K562 (cell line): ENCODE data around the gene ACTR8. TPM values are rescaled to one million over a fixed set of nuclear protein-coding genes. Genes with fewer than 3 reads are reported as not detected.
A peak's percentile ranks its signal among the peaks of the same experiment; 100 is the strongest.

ENCODE experiments used
- ARID3A ChIP-seq: IDR thresholded peaks from 2 replicates; pipeline ENCODE4 v1.6.1; 2012; ENCODE audit warnings: low read depth, low read length, improper control_type of control experiment, borderline replicate concordance
- CLOCK ChIP-seq: fragments of 250-450 bp; sonication (Bioruptor Pico); IDR thresholded peaks from 2 replicates; pipeline ENCODE4 v1.4.0; 2020; ENCODE audit warnings: mild to moderate bottlenecking, moderate library complexity, borderline replicate concordance
- CREB1 ChIP-seq, 2 experiments: sonication (generic) in 1 of 2; formaldehyde crosslinking in 1 of 2; IDR thresholded peaks; 2 replicates each; pipeline versions ENCODE4 v1.6.1 to v1.8.0; 2012 to 2022; ENCODE audit warnings: inconsistent platforms in 1 of 2, mild to moderate bottlenecking in 1 of 2, missing genetic modification reagents in 1 of 2, moderate library complexity in 1 of 2
- CXXC5 ChIP-seq: fragments of 250-450 bp; sonication (Bioruptor Pico); IDR thresholded peaks from 2 replicates; pipeline ENCODE4 v1.8.0; 2022; ENCODE audit warnings: inconsistent platforms, mild to moderate bottlenecking, moderate library complexity
- FOSL1 ChIP-seq: fragments of 200-800 bp; sonication (Bioruptor generic); conservative IDR thresholded peaks from 2 replicates; pipeline ENCODE4 v1.6.1; 2016; ENCODE audit warnings: missing genetic modification characterization, missing compliant biosample characterization
- GABPB1 ChIP-seq: sonication (generic); formaldehyde crosslinking; IDR thresholded peaks from 2 replicates; pipeline ENCODE4 v1.8.0; 2022; ENCODE audit warnings: mild to moderate bottlenecking, missing genetic modification reagents
- MTA1 ChIP-seq: fragments of 450-650 bp; IDR thresholded peaks from 2 replicates; pipeline ENCODE4 v1.6.1; 2017; ENCODE audit warnings: borderline replicate concordance
- PHB ChIP-seq: fragments of 250-450 bp; sonication (Bioruptor Pico); IDR thresholded peaks from 2 replicates; pipeline ENCODE4 v1.5.0; 2021
- SP1 ChIP-seq: sonication (generic); formaldehyde crosslinking; IDR thresholded peaks from 2 replicates; pipeline ENCODE4 v1.8.1; 2022; ENCODE audit warnings: mild to moderate bottlenecking, missing genetic modification reagents
- SUPT5H ChIP-seq: fragments of 450-650 bp; IDR thresholded peaks from 2 replicates; pipeline ENCODE4 v1.6.1; 2016
- ZBTB40 ChIP-seq, 2 experiments: fragments of 450-650 bp in 1 of 2; sonication (generic) in 1 of 2; formaldehyde crosslinking in 1 of 2; IDR thresholded peaks; 2 replicates each; pipeline versions ENCODE4 v1.7.1 to v1.9.0; 2016 to 2022; ENCODE audit warnings: inconsistent platforms in 1 of 2, mild to moderate bottlenecking in 1 of 2, missing genetic modification reagents in 1 of 2
- ZNF431 ChIP-seq: sonication (generic); formaldehyde crosslinking; IDR thresholded peaks from 2 replicates; pipeline ENCODE4 v1.8.0; 2022; ENCODE audit warnings: mild to moderate bottlenecking, missing genetic modification reagents
- polyA plus RNA-seq, 8 experiments: library from polyadenylated mRNA; depleted of rRNA in 4 of 8; stranded (reverse) in 5 of 8; unstranded in 3 of 8; fragments of >200 nt; fragmentation: Nextera tagmentation in 2 of 8; fragmentation: Illumina TruSeq in 1 of 8; extraction: Ambion mirVana in 2 of 8; extraction: Trizol in 1 of 8; gene quantifications; 2 replicates each; pipeline versions ENCODE4 v1.2.1 to v1.2.3, GENCODE V29; 2011 to 2014; ENCODE audit warnings: inconsistent platforms in 1 of 8, missing spikeins in 1 of 8
- total RNA-seq, 7 experiments: library from RNA; depleted of rRNA in 6 of 7; stranded (reverse); fragments of >200 nt in 6 of 7; fragmentation: Illumina TruSeq in 2 of 7; extraction: Trizol in 2 of 7; gene quantifications; 2 replicates each; pipeline versions ENCODE4 v1.2.1 to v1.2.3, GENCODE V29; 2011 to 2021; ENCODE audit warnings: low replicate concordance in 1 of 7

ACTR8 gene
- total and polyA plus RNA-seq, 9 of the 15 experiments (the other 6 are each of a cell fraction or from before 2014, with no cell fraction given) = 4.8 to 24.2 (median 17.5) TPM

GRCh38 chr3:53891497-53892285 is 9.7 kb upstream of the ACTR8 start, which contains the start of gene SELENOK (continued):
- no peak for TF ChIP-seq ARID3A
- TF ChIP-seq MTA1 = peak; percentile 97
- no peak for TF ChIP-seq CLOCK (CRISPR knock-in tag)
- TF ChIP-seq FOSL1 (tag) = no peak
- no peak for TF ChIP-seq PHB (CRISPR knock-in tag)
- no peak for TF ChIP-seq ZNF431 (CRISPR knock-in tag)
- TF ChIP-seq SP1 (CRISPR knock-in tag) = peak; percentile 50; the same call in 1 of the 2 replicates
- peak; percentile 98 for TF ChIP-seq CREB1 (IDR thresholded peaks at IDR 0.05)
- TF ChIP-seq CREB1 (CRISPR knock-in tag; IDR thresholded peaks at IDR 0.05) = peak; percentile 97
- peak; percentile 94 for TF ChIP-seq GABPB1 (CRISPR knock-in tag)
- peak; percentile 85 for TF ChIP-seq CXXC5 (CRISPR knock-in tag)
- peak; percentile 86 for TF ChIP-seq SUPT5H
- TF ChIP-seq ZBTB40 (IDR thresholded peaks at IDR 0.05) = peak; percentile 89
- TF ChIP-seq ZBTB40 (CRISPR knock-in tag; IDR thresholded peaks at IDR 0.05) = no peak
